Measurements from ENCODE around the gene SOX9. TPM values are rescaled to one million over a fixed set of nuclear protein-coding genes. Genes with fewer than 3 reads are reported as not detected.

The SOX9 gene
- total RNA-seq, 1 experiment from 2014 or later, result 1.3 TPM

DNA sequence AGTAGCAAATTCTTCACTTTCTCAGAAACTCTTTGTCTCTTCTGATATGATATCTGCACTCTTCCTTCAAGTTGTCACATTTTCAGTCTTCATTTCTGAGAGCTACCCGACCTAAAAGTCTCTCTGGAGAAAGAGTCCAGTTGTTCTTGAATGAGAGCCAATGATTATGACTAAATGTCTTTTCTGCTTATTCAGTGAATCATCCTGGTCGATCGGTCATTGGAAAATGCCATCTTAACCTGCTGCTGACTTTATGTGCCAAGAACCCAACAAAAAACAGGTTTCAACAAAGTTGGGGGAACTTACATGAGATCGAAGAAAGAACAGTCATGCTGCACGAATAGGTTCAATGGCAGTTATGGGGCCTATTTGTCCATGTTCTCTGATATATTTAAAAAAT is 15.9 kb downstream of the SOX9 start:
- Histone ChIP-seq H2BK20ac (ENCODE audit: low read depth, low read length, poor library complexity, severe bottlenecking) (no peak overlapping the region), H3K23me2 (ENCODE audit: insufficient read length, low read depth, low read length, poor library complexity, severe bottlenecking) (no peaks in the 10 kb centered on the region), H2AK5ac (ENCODE audit: insufficient read length, low read length) (no peak overlapping the region), H3K9ac (ENCODE audit: extremely low read depth, insufficient read length, low read length) (no peak overlapping the region), H3K14ac (ENCODE audit: insufficient read depth, low read length) (no peak overlapping the region), H3K56ac (ENCODE audit: insufficient read length, low read depth, low read length) (no peak overlapping the region), H3K18ac (ENCODE audit: insufficient read length, low read depth, low read length) (no peak overlapping the region), H2AFZ (ENCODE audit: low read length) (no peak overlapping the region), H3K4me1 (ENCODE audit: insufficient read depth, low read length) (0 out of 2 replicates have a peak, but pooled peaks cover 3% of the 10 kb centered on the region), H3K4me2 (ENCODE audit: insufficient read depth, insufficient read length, low read length) (no peak overlapping the region), H3K9me3 (ENCODE audit: control insufficient read depth, low read depth, low read length) (no peaks in the 10 kb centered on the region), H3K23ac (ENCODE audit: insufficient read length, low read depth, low read length) (no peak overlapping the region), H4K91ac (ENCODE audit: insufficient read length, low read depth, low read length) (no peak overlapping the region), H3T11ph (ENCODE audit: low read length) (no peak overlapping the region), H2BK120ac (ENCODE audit: low read depth, low read length, poor library complexity, severe bottlenecking) (no peak overlapping the region), H3K27me3 (ENCODE audit: insufficient read depth, low read length) (no peaks in the 10 kb centered on the region), H4K20me1 (ENCODE audit: control insufficient read depth, insufficient read depth, insufficient read length) (no peaks in the 10 kb centered on the region), H2BK12ac (ENCODE audit: insufficient read length, low read depth, low read length) (no peak overlapping the region), H2BK15ac (ENCODE audit: low read depth, low read length) (no peak overlapping the region), H3K27ac (ENCODE audit: insufficient read length, low read depth, low read length) (no peak overlapping the region), H3K4ac (ENCODE audit: low read depth, low read length) (no peak overlapping the region), H4K8ac (replicated peaks; ENCODE audit: insufficient read length, low read depth, low read length) (no peak overlapping the region), H2BK5ac (ENCODE audit: insufficient read length, low read length) (no peak overlapping the region), H3K79me1 (ENCODE audit: insufficient read depth, low read depth, low read length, poor library complexity, severe bottlenecking) (no peaks in the 10 kb centered on the region), H4K5ac (ENCODE audit: insufficient read length, low read depth, low read length) (no peak overlapping the region), H3K79me2 (ENCODE audit: insufficient read depth, low read length) (no peaks in the 10 kb centered on the region)
- peaks cover 29 to 31% of the 10 kb centered on the region in 2 experiments for H3K4me1 Mint-ChIP-seq
- peaks cover 10% of the 10 kb centered on the region for H3K27me3 Mint-ChIP-seq (ENCODE audit: low read depth)
- no CpG with 5 or more reads among the region's 5 CpGs for WGBS (ENCODE audit: extremely low coverage, insufficient read length, low lambda C conversion rate)
- no peak for TF ChIP-seq CTCF (conservative IDR thresholded peaks at IDR 0.05)
- H3K4me3 Mint-ChIP-seq, result no peak overlapping the region
- H3K27ac Mint-ChIP-seq, result no peak overlapping the region
- H3K36me3 Mint-ChIP-seq (ENCODE audit: insufficient read depth in 1 of 3, low read depth in 3 of 3), result no peaks in the 10 kb centered on the region
- no peak for DNase-seq
- H3K9me3 Mint-ChIP-seq, result no peaks in the 10 kb centered on the region
